ENCODE data around the gene PIAS3.

Gene PIAS3

GRCh38 chr1:145858901-145859490 is at the start of gene PIAS3:
Gene PIAS3 (minus strand): TSS chr1:145859081. CDS start chr1:145858990, 91 bp downstream.
- peak; percentile 82 to 88 for DNase-seq (ENCODE audit: low read depth in 2 of 2)

- no peak for DNase-seq (ENCODE audit: low read depth in 2 of 2)
Observed at GRCh38 chr1:145908653-145909052, 49.8 kb upstream of the PIAS3 start.

- no peak for DNase-seq (ENCODE audit: low read depth in 2 of 2)
Observed at GRCh38 chr1:145906954-145907753, 48.3 kb upstream of the PIAS3 start.

- DNase-seq (ENCODE audit: low read depth in 2 of 2), result no peak
Observed at GRCh38 chr1:145901312-145902021, 42.6 kb upstream of the PIAS3 start.

GRCh38 chr1:145898756-145899155 is 39.9 kb upstream of the PIAS3 start:
- DNase-seq (ENCODE audit: low read depth in 2 of 2), result no peak

GRCh38 chr1:145897969-145898368 is 39.1 kb upstream of the PIAS3 start:
- no peak for DNase-seq (ENCODE audit: low read depth in 2 of 2)

GRCh38 chr1:145895471-145895870 is 36.6 kb upstream of the PIAS3 start:
- DNase-seq (ENCODE audit: low read depth in 2 of 2), result no peak

- no peak for DNase-seq (ENCODE audit: low read depth in 2 of 2)
Observed at GRCh38 chr1:145893306-145894055, 34.6 kb upstream of the PIAS3 start.

GRCh38 chr1:145892486-145893087 is 33.7 kb upstream of the PIAS3 start:
- no peak for DNase-seq (ENCODE audit: low read depth in 2 of 2)

GRCh38 chr1:145891587-145892485 is 33.0 kb upstream of the PIAS3 start:
- peak; percentile 40 to 41 for DNase-seq (ENCODE audit: low read depth in 2 of 2)

- no peak for DNase-seq (ENCODE audit: low read depth in 2 of 2)
Observed at GRCh38 chr1:145891143-145891542, 32.3 kb upstream of the PIAS3 start.

GRCh38 chr1:145889722-145890121 is 30.8 kb upstream of the PIAS3 start:
- no peak for DNase-seq (ENCODE audit: low read depth in 2 of 2)

- DNase-seq (ENCODE audit: low read depth in 2 of 2), result no peak
Observed at GRCh38 chr1:145887631-145888030, 28.8 kb upstream of the PIAS3 start.

GRCh38 chr1:145886816-145887215 is 27.9 kb upstream of the PIAS3 start:
- no peak for DNase-seq (ENCODE audit: low read depth in 2 of 2)

- DNase-seq (ENCODE audit: low read depth in 2 of 2), result no peak
Observed at GRCh38 chr1:145886390-145886789, 27.5 kb upstream of the PIAS3 start.

GRCh38 chr1:145885738-145886287 is 26.9 kb upstream of the PIAS3 start, which contains the start of gene ANKRD35:
Gene ANKRD35 (minus strand): TSS chr1:145885866. CDS start chr1:145885758, 108 bp downstream.
- peak; percentile 84 to 87 for DNase-seq (ENCODE audit: low read depth in 2 of 2)

- no peak for DNase-seq (ENCODE audit: low read depth in 2 of 2)
Observed at GRCh38 chr1:145884675-145885074, 25.8 kb upstream of the PIAS3 start.

GRCh38 chr1:145879775-145880174 is 20.9 kb upstream of the PIAS3 start:
- DNase-seq (ENCODE audit: low read depth in 2 of 2), result no peak

- no peak for DNase-seq (ENCODE audit: low read depth in 2 of 2)
Observed at GRCh38 chr1:145878724-145879123, 19.8 kb upstream of the PIAS3 start.

- no peak for DNase-seq (ENCODE audit: low read depth in 2 of 2)
Observed at GRCh38 chr1:145877923-145878486, 19.1 kb upstream of the PIAS3 start.
